A549 (cell line): ENCODE data around the gene HEXB. TPM values are rescaled to one million over a fixed set of nuclear protein-coding genes. Genes with fewer than 3 reads are reported as not detected.
"Not testable (repeated sequence)": the region's sequence is repeated elsewhere in the genome, so short reads cannot be mapped to it uniquely, and the experiment has no call there.

ENCODE experiments used
- ATAC-seq, 2 experiments: fragments of 200-7000 bp in 1 of 2; fragments of >200 bp in 1 of 2; cut with Nextera tagmentation in 1 of 2; cut with Tn5 transposase in 1 of 2; 3 replicates each; pipeline versions ENCODE4 v1.8.0 to v1.9.1; 2018 to 2020; ENCODE audit warnings: mild to moderate bottlenecking in 1 of 2, moderate library complexity in 1 of 2
- CTCF ChIA-PET: fragments of 300-600 bp; sonication (Branson Sonifier 250); formaldehyde crosslinking; extraction: SDS; loops from one replicate; lab custom pipeline; 2021; ENCODE audit warnings: antibody characterized with exemption, inconsistent platforms; lab: Yijun Ruan, JAX
- POLR2A ChIA-PET: fragments of 350-600 bp; formaldehyde crosslinking; extraction: SDS; loops from one replicate; lab custom pipeline; 2021; ENCODE audit warnings: antibody characterized with exemption, inconsistent platforms; lab: Yijun Ruan, JAX
- DNase-seq, 2 experiments: peaks; one replicate each; pipeline versions ENCODE4 v3.0.0 to v3.0.0-alpha.2; 2011 to 2016; ENCODE audit warnings: low read depth in 1 of 2, low spot score in 1 of 2
- FAIRE-seq: peaks from 2 replicates; lab custom pipeline; 2011; peaks lifted over from hg19 to GRCh38; lab: Jason Lieb, UNC
- H3K27ac ChIP-seq, 2 experiments: fragments of >200 bp; sonication (Bioruptor Twin); formaldehyde crosslinking; 3 replicates each; pipeline ENCODE4 v1.5.1; 2016 to 2017
- H3K4me1 ChIP-seq: fragments of >200 bp; sonication (Bioruptor Twin); formaldehyde crosslinking; 3 replicates; pipeline ENCODE4 v1.6.1; 2016
- H3K4me2 ChIP-seq: fragments of >200 bp; sonication (Bioruptor Twin); formaldehyde crosslinking; 3 replicates; pipeline ENCODE4 v1.6.1; 2016
- H3K4me3 ChIP-seq: fragments of >200 bp; sonication (Bioruptor Twin); formaldehyde crosslinking; 3 replicates; pipeline ENCODE4 v1.5.1; 2016
- H3K9me3 ChIP-seq: fragments of >200 bp; sonication (Bioruptor Twin); formaldehyde crosslinking; 3 replicates; pipeline ENCODE4 v1.6.1; 2016
- BCL3 ChIP-seq: fragments of >200 bp; sonication (Bioruptor Twin); formaldehyde crosslinking; IDR thresholded peaks from 3 replicates; pipeline ENCODE4 v1.6.1; 2016
- BHLHE40 ChIP-seq: IDR thresholded peaks from 2 replicates; pipeline ENCODE4 v1.6.1; 2012; ENCODE audit warnings: low read depth, low read length, inconsistent platforms
- CEBPB ChIP-seq, 2 experiments: fragments of >200 bp in 1 of 2; sonication (Bioruptor Twin) in 1 of 2; formaldehyde crosslinking in 1 of 2; IDR thresholded peaks; 2 replicates each; pipeline ENCODE4 v1.6.1; 2012 to 2016
- CHD4 ChIP-seq: fragments of 200-600 bp; sonication (generic); IDR thresholded peaks from 2 replicates; pipeline ENCODE4 v1.6.1; 2016; ENCODE audit warnings: antibody characterized with exemption, mild to moderate bottlenecking, borderline replicate concordance
- CTCF ChIP-seq: fragments of >200 bp; sonication (Bioruptor Twin); formaldehyde crosslinking; IDR thresholded peaks from 3 replicates; pipeline ENCODE4 v1.5.1; 2016
- E2F6 ChIP-seq: IDR thresholded peaks from 2 replicates; pipeline ENCODE4 v1.6.1; 2012; ENCODE audit warnings: low read depth, borderline replicate concordance
- FOSL2 ChIP-seq, 2 experiments: fragments of 450-650 bp in 1 of 2; fragments of >200 bp in 1 of 2; sonication (Bioruptor Twin) in 1 of 2; formaldehyde crosslinking; IDR thresholded peaks; 2 replicates each; pipeline versions ENCODE4 v1.5.0 to v1.6.1; 2016 to 2020; ENCODE audit warnings: mild to moderate bottlenecking in 1 of 2, moderate library complexity in 1 of 2
- HEYL ChIP-seq: fragments of 250-450 bp; sonication (Bioruptor Pico); IDR thresholded peaks from 2 replicates; pipeline ENCODE4 v1.8.0; 2021; ENCODE audit warnings: mild to moderate bottlenecking, moderate library complexity
- HMGXB4 ChIP-seq: fragments of 250-450 bp; sonication (Bioruptor Pico); IDR thresholded peaks from 2 replicates; pipeline ENCODE4 v1.5.0; 2021; ENCODE audit warnings: mild to moderate bottlenecking, moderate library complexity, borderline replicate concordance
- KDM5A ChIP-seq: fragments of 200-600 bp; sonication (generic); IDR thresholded peaks from 2 replicates; pipeline ENCODE4 v1.6.1; 2016; ENCODE audit warnings: antibody characterized with exemption, mild to moderate bottlenecking
- PBX3 ChIP-seq: IDR thresholded peaks from 2 replicates; pipeline ENCODE4 v1.6.1; 2012
- POLR2A ChIP-seq: IDR thresholded peaks from 2 replicates; pipeline ENCODE4 v1.6.1; 2012; ENCODE audit warnings: mild to moderate bottlenecking, low read length
- POLR2AphosphoS2 ChIP-seq: conservative IDR thresholded peaks from 2 replicates; pipeline ENCODE4 v1.6.1; 2012; ENCODE audit warnings: low read length, improper control_type of control experiment, inconsistent platforms
- RAD21 ChIP-seq, 2 experiments: fragments of >200 bp in 1 of 2; sonication (Bioruptor Twin) in 1 of 2; formaldehyde crosslinking in 1 of 2; IDR thresholded peaks in 1 of 2; conservative IDR thresholded peaks in 1 of 2; 2 replicates in 1 of 2; 3 replicates in 1 of 2; pipeline ENCODE4 v1.6.1; 2012 to 2018; ENCODE audit warnings: inconsistent platforms in 1 of 2
- RNF2 ChIP-seq: fragments of 200-600 bp; sonication (generic); IDR thresholded peaks from 2 replicates; pipeline ENCODE4 v1.6.1; 2016; ENCODE audit warnings: low read depth, mild to moderate bottlenecking, antibody characterized with exemption, moderate library complexity, borderline replicate concordance
- SMC3 ChIP-seq: fragments of >200 bp; sonication (Bioruptor Twin); formaldehyde crosslinking; IDR thresholded peaks from 3 replicates; pipeline ENCODE4 v1.6.1; 2018; ENCODE audit warnings: inconsistent platforms
- SREBF2 ChIP-seq: fragments of 450-650 bp; IDR thresholded peaks from 2 replicates; pipeline ENCODE4 v1.6.1; 2014; ENCODE audit warnings: mild to moderate bottlenecking, moderate library complexity
- TP53 ChIP-seq: fragments of 250-450 bp; sonication (Bioruptor Pico); IDR thresholded peaks from 2 replicates; pipeline ENCODE4 v1.5.0; 2021; ENCODE audit warnings: mild to moderate bottlenecking, moderate library complexity
- ZNF302 ChIP-seq: fragments of 250-450 bp; sonication (Bioruptor Pico); IDR thresholded peaks from 2 replicates; pipeline ENCODE4 v1.9.0; 2021; ENCODE audit warnings: inconsistent platforms, mild to moderate bottlenecking, moderate library complexity
- WGBS: methylation state at CpG from one replicate; pipeline ENCODE4 v1.1.6; 2017; ENCODE audit errors: missing lambda C conversion rate; 5-methylcytosine and 5-hydroxymethylcytosine counted together
- polyA plus RNA-seq, 4 experiments: library from polyadenylated mRNA; depleted of rRNA in 3 of 4; stranded (reverse); fragments of >200 nt; fragmentation: RNase III in 1 of 4; extraction: RNeasy Plus Mini Kit Qiagen cat#74134 plus additional on column Dnase treatment in 1 of 4; gene quantifications; 2 replicates in 3 of 4; 3 replicates in 1 of 4; pipeline ENCODE4 v1.2.3, GENCODE V29; 2011 to 2017

Gene HEXB
- polyA plus RNA-seq, 2 of the 4 experiments (the other 2 are of a cell fraction) = 83.5 to 153 TPM

- TF ChIP-seq BCL3 (no peak), SREBF2 (no peak), FOSL2 (IDR thresholded peaks at IDR 0.05) (no peak), FOSL2 (CRISPR knock-in tag; IDR thresholded peaks at IDR 0.05) (no peak), POLR2A (no peak), TP53 (no peak)
Measured at GRCh38 chr5:74670396-74671038, 14.5 kb upstream of the HEXB start (continued).

GRCh38 chr5:74672215-74672877 lies 12.7 kb upstream of the HEXB start:
- ChIA-PET CTCF (interaction anchor here (0.6 to 6.6 kb wide), 21 partner anchors 10 to 1584 kb away, joined by 3 to 117 read pairs (median 4); no protein-coding TSS in a partner anchor), POLR2A (interaction anchor here (1.1 kb wide), 1 partner anchor 13 kb away, joined by 3 read pairs; the partner anchor contains the start of gene HEXB)
- Histone ChIP-seq H3K4me3 (no peak overlapping the region), H3K4me2 (no peak overlapping the region), H3K9me3 (no peaks in the 10 kb centered on the region), H3K27ac (no peak overlapping the region), H3K4me1 (0 out of 3 replicates have a peak, but pooled peaks cover 6% of the 10 kb centered on the region)
- 20% methylated on average over 5 of the region's 5 CpGs for WGBS
- no peak for FAIRE-seq
- ATAC-seq = peak in 1 of 2 experiments; percentile 15; a peak in 2 of 6 replicates
- TF ChIP-seq POLR2AphosphoS2 = no peak
- no peak for TF ChIP-seq E2F6
- no peak for TF ChIP-seq RNF2
- TF ChIP-seq ZNF302 (CRISPR knock-in tag) = no peak
- TF ChIP-seq CHD4 = no peak
- TF ChIP-seq PBX3 = no peak
- TF ChIP-seq BHLHE40 = no peak
- TF ChIP-seq HEYL (CRISPR knock-in tag) = no peak
- DNase-seq = no peak

- DNase-seq (peak in 1 of 2 experiments; percentile 50), ATAC-seq (peak; percentile 70 to 81; a peak in 4 of 6 replicates), FAIRE-seq (no peak)
- H3K4me3 ChIP-seq = no peak overlapping the region
- 56% methylated on average over 6 of the region's 6 CpGs for WGBS
- no peaks in the 10 kb centered on the region for H3K9me3 ChIP-seq
- H3K4me2 ChIP-seq = peak overlapping the region; percentile 54; the same call in 2 of the 3 replicates
- H3K27ac ChIP-seq = no peak overlapping the region
- ChIA-PET CTCF (interaction anchor here (0.5 to 6.6 kb wide), 35 partner anchors 9 to 1583 kb away, joined by 3 to 117 read pairs (median 4); partner anchors contain the start of gene HEXB), POLR2A (interaction anchor here (1.1 kb wide), 1 partner anchor 12 kb away, joined by 3 read pairs; the partner anchor contains the start of gene HEXB)
- no peak for TF ChIP-seq HEYL (CRISPR knock-in tag)
- TF ChIP-seq RAD21 (conservative IDR thresholded peaks at IDR 0.05 in 1 of 2, IDR thresholded peaks at IDR 0.05 in 1 of 2) = peak; percentile 80 to 84
- peak; percentile 90 for TF ChIP-seq SMC3
- peak; percentile 77 for TF ChIP-seq CTCF
- TF ChIP-seq CEBPB (IDR thresholded peaks at IDR 0.05) = no peak
- TF ChIP-seq HMGXB4 (CRISPR knock-in tag) = no peak
- TF ChIP-seq KDM5A = no peak
- H3K4me1 ChIP-seq = 0 out of 3 replicates have a peak, but pooled peaks cover 6% of the 10 kb centered on the region
Measured at GRCh38 chr5:74673011-74673790, 11.8 kb upstream of the HEXB start.

GRCh38 chr5:74676466-74676865 lies 8.6 kb upstream of the HEXB start:
- H3K4me1 ChIP-seq, H3K4me2 ChIP-seq, FAIRE-seq, DNase-seq, H3K27ac ChIP-seq, H3K9me3 ChIP-seq, ATAC-seq, POLR2A ChIA-PET, H3K4me3 ChIP-seq: not testable (repeated sequence)
- WGBS = 74% methylated on average over 6 of the region's 6 CpGs
- CTCF ChIA-PET = interaction anchor here (1.2 to 6.6 kb wide), 4 partner anchors 12 to 774 kb away, joined by 3 to 117 read pairs (median 5); partner anchors contain the start of genes GFM2 and NSA2
